ENCODE data around the gene NT5DC2. TPM values are rescaled to one million over a fixed set of nuclear protein-coding genes. Genes with fewer than 3 reads are reported as not detected.

NT5DC2 gene
- total and polyA plus RNA-seq, 2 of the 8 experiments (the other 6 are each of a cell fraction or from before 2014, with no cell fraction given) = 331 to 477 TPM

- TF ChIP-seq CHD7 (IDR thresholded peaks at IDR 0.05; ENCODE audit: insufficient replicate concordance, low read length) = no peak
- no peak for TF ChIP-seq HDAC2 (IDR thresholded peaks at IDR 0.05; ENCODE audit: borderline replicate concordance in 1 of 2, low read depth in 2 of 2, low read length in 2 of 2)
- TF ChIP-seq KDM1A (IDR thresholded peaks at IDR 0.05; ENCODE audit: borderline replicate concordance, low read length) = no peak
- no peak for TF ChIP-seq NRF1 (IDR thresholded peaks at IDR 0.05; ENCODE audit: low read depth, low read length)
- TF ChIP-seq POU5F1 (IDR thresholded peaks at IDR 0.05; ENCODE audit: low read depth, low read length) = no peak
- no peak for TF ChIP-seq TBP (IDR thresholded peaks at IDR 0.05; ENCODE audit: low read depth, low read length)
- TF ChIP-seq SP4 (IDR thresholded peaks at IDR 0.05; ENCODE audit: low read length) = no peak
- no peak for TF ChIP-seq GTF2F1 (IDR thresholded peaks at IDR 0.05; ENCODE audit: borderline replicate concordance, low read depth, low read length)
Observed at GRCh38 chr3:52502808-52503350, 30.8 kb downstream of the NT5DC2 start (continued).
